KMS-11 (cell line): ENCODE data around the gene LIF.

Source experiments
- H2AFZ ChIP-seq: fragments of 200-600 bp; sonication (generic); 2 replicates; pipeline ENCODE4 v1.6.1; 2016; ENCODE audit warnings: antibody characterized with exemption, mixed run types, low read depth
- H3K27ac ChIP-seq: fragments of 200-600 bp; sonication (generic); 2 replicates; pipeline ENCODE4 v1.6.1; 2016; ENCODE audit warnings: mild to moderate bottlenecking, mixed run types
- H3K27me3 ChIP-seq: fragments of 200-600 bp; sonication (generic); 2 replicates; pipeline ENCODE4 v1.6.1; 2017; ENCODE audit warnings: mild to moderate bottlenecking, low read depth, mixed run types, moderate library complexity; ENCODE audit not compliant: insufficient read depth
- H3K36me3 ChIP-seq: fragments of 200-600 bp; sonication (generic); 2 replicates; pipeline ENCODE4 v1.6.1; 2017; ENCODE audit warnings: mild to moderate bottlenecking, mixed run types; ENCODE audit not compliant: insufficient read depth
- H3K4me1 ChIP-seq: fragments of 200-600 bp; sonication (generic); 2 replicates; pipeline ENCODE4 v1.6.1; 2016; ENCODE audit warnings: mild to moderate bottlenecking, low read depth, mixed run types; ENCODE audit not compliant: poor library complexity, severe bottlenecking
- H3K4me2 ChIP-seq: fragments of 200-600 bp; sonication (generic); 2 replicates; pipeline ENCODE4 v1.7.0; 2016; ENCODE audit warnings: mild to moderate bottlenecking, mixed run types
- H3K4me3 ChIP-seq: fragments of 200-600 bp; sonication (generic); IDR thresholded peaks from 2 replicates; pipeline ENCODE4 v1.6.1; 2017; ENCODE audit warnings: low read depth, low read length, mixed read lengths; ENCODE audit not compliant: insufficient read depth
- H3K79me2 ChIP-seq: fragments of 200-600 bp; sonication (generic); 2 replicates; pipeline ENCODE4 v1.6.1; 2016; ENCODE audit warnings: low read depth, mixed run types; ENCODE audit not compliant: insufficient read depth
- H3K9ac ChIP-seq: fragments of 200-600 bp; sonication (generic); 2 replicates; pipeline ENCODE4 v1.6.1; 2016; ENCODE audit warnings: mild to moderate bottlenecking, mixed run types
- H4K20me1 ChIP-seq: fragments of 200-600 bp; sonication (generic); 2 replicates; pipeline ENCODE4 v1.6.1; 2016; ENCODE audit warnings: mild to moderate bottlenecking, mixed run types; ENCODE audit not compliant: insufficient read depth
- TF ChIP-seq, protein P1 (sequence below): fragments of 200-600 bp; sonication (generic); conservative IDR thresholded peaks from 2 replicates; pipeline ENCODE4 v1.6.1; 2017; ENCODE audit warnings: low read depth, mild to moderate bottlenecking, antibody characterized with exemption, low read length, moderate library complexity, mixed read lengths

The LIF gene

DNA sequence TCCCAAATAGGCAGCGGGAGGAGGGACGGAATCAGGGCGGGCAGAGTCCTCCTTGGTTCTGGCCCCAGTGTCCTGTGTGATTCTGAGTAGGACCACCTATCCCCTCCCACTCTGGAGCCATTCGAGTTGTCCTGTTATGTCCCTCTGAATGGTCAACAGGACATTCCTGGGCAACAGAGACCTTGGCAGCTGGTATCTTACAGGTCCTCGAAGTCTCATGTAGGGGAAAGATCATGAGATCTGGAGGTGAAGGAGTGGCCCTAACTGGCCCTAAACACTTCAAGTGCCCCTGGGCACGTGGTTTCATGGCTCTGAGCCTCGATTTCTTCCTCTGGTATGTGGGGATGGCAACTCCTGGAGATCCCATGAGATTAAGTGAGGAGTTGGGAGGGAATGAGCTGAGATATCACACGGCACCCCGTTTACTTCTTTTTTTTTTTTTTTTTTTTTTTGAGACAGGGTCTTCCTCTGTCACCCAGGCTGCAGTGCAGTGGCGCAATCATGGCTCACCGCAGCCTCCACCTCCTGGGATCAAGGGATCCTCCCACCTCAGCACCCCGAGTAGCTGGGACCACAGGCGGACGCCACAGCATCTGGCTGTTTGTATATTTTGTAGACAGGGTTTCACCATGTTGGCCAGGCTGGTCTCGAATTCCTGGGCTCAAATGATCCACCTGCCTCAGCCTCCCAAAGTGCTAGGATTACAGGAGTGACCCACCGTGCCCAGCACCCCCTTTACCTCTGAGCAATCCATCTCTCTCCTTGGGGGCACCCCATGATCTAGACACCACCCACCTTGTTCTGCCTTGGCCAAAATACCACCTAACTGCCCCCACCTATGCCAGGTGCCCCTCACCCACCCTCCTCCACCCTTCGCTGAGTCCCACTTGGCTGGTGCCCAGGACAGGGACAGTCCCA is 6.8 kb downstream of the LIF start:
- Histone ChIP-seq H2AFZ (no peak overlapping the region), H3K27me3 (peaks cover 11% of the 10 kb centered on the region; the same call in 1 of the 2 replicates), H3K4me3 (no peak overlapping the region), H3K79me2 (no peaks in the 10 kb centered on the region), H3K4me1 (no peaks in the 10 kb centered on the region), H3K9ac (no peak overlapping the region), H3K36me3 (no peaks in the 10 kb centered on the region), H4K20me1 (no peaks in the 10 kb centered on the region), H3K4me2 (no peak overlapping the region), H3K27ac (no peak overlapping the region)
- TF ChIP-seq, protein P1, sequence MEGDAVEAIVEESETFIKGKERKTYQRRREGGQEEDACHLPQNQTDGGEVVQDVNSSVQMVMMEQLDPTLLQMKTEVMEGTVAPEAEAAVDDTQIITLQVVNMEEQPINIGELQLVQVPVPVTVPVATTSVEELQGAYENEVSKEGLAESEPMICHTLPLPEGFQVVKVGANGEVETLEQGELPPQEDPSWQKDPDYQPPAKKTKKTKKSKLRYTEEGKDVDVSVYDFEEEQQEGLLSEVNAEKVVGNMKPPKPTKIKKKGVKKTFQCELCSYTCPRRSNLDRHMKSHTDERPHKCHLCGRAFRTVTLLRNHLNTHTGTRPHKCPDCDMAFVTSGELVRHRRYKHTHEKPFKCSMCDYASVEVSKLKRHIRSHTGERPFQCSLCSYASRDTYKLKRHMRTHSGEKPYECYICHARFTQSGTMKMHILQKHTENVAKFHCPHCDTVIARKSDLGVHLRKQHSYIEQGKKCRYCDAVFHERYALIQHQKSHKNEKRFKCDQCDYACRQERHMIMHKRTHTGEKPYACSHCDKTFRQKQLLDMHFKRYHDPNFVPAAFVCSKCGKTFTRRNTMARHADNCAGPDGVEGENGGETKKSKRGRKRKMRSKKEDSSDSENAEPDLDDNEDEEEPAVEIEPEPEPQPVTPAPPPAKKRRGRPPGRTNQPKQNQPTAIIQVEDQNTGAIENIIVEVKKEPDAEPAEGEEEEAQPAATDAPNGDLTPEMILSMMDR: no peak

DNA sequence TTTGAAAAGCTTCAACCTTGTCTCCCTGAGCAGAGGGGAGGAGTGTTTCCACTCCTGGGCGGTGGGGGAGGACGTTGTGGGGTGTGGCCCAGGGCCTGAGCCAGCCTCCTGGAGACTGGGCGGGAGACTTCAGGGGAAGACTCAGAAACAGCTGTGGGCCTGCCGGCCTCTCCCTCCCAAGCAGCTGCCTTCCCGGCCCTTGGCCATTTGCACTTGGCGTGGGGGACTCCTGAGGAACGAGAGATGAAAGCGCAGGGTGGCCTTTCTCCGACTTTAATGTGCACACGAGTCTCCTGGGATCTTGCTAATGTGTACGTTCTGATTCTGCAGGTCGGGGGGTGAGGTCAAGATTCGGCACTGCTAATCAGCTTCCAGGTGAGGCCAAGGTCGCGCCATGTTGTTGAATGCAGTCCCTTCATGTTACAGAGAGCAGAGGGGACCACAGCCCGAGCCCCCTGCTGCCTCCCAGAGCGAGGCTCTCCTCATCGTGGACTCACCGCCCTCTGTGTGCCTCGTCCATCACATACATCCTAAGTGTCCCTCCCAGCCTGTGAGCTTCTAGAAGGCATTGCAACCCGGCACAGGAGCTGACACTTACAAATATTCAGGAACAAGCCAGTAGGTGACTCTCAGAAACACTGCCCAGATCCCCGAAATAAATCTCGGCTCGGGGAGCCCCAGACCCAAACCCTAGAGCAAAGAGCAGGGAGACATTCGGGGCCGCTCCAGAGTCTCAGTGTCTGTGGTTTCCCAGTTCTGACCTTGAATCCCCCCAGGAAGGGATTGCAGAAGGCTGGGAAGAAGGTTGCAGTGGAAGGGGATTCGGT is 7.7 kb downstream of the LIF start:
- no peak overlapping the region for H3K27ac ChIP-seq
- no peaks in the 10 kb centered on the region for H4K20me1 ChIP-seq
- H3K4me2 ChIP-seq: no peak overlapping the region
- H3K4me3 ChIP-seq: no peak overlapping the region
- no peaks in the 10 kb centered on the region for H3K4me1 ChIP-seq
- TF ChIP-seq, protein P1: no peak
- peaks cover 14% of the 10 kb centered on the region; the same call in 1 of the 2 replicates for H3K27me3 ChIP-seq
- no peak overlapping the region for H3K9ac ChIP-seq
- H3K79me2 ChIP-seq: no peaks in the 10 kb centered on the region
- H3K36me3 ChIP-seq: no peaks in the 10 kb centered on the region
- no peak overlapping the region for H2AFZ ChIP-seq

DNA sequence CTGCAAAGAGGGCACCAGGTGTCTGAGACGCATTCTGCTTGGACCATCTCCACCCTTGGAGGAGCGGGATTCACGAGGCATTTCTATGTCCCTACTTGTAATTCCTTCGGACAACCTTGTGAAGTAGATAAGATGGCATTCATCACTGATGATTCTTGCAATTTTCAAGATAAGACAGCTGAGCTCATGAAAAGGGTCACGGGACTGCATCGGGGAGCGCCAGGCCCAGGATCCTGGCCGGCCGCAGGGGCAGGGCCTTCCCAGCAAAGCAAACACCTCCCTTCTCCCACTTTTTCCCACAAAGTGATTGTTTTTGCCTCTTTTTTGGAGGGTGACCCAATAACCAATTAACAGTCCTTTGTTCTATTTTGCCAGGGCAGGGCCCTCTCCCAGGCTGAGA is 8.4 kb downstream of the LIF start:
- no peak overlapping the region for H3K9ac ChIP-seq
- no peaks in the 10 kb centered on the region for H3K79me2 ChIP-seq
- H4K20me1 ChIP-seq: no peaks in the 10 kb centered on the region
- no peaks in the 10 kb centered on the region for H3K36me3 ChIP-seq
- H3K27ac ChIP-seq: no peak overlapping the region
- TF ChIP-seq, protein P1: no peak
- no peak overlapping the region for H2AFZ ChIP-seq
- H3K4me3 ChIP-seq: no peak overlapping the region
- H3K4me1 ChIP-seq: no peaks in the 10 kb centered on the region
- no peak overlapping the region for H3K4me2 ChIP-seq
- H3K27me3 ChIP-seq: peaks cover 15% of the 10 kb centered on the region; the same call in 1 of the 2 replicates

DNA sequence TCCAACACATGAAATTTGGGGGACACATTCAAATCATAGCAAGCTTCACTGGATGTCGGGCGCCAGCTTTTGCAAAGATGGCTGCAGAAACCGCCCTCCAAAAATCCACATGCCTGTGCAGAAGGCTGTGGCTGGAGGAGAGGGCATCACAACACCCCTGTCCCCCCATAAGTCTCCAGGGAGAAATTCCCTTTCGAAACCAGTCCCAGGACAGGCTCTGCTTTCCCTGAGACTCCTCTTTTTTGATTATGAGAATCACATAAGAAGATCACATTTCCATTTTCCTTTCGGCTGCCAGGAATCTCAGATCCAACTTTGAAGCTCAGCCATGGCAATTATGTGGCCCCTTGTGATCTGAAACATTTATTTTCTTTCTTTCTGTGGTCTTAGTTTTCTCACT is 9.7 kb downstream of the LIF start:
- Histone ChIP-seq H3K4me3 (no peak overlapping the region), H3K4me2 (no peak overlapping the region), H3K79me2 (no peaks in the 10 kb centered on the region), H3K27me3 (peaks cover 15% of the 10 kb centered on the region), H3K9ac (no peak overlapping the region), H4K20me1 (no peaks in the 10 kb centered on the region), H3K27ac (no peak overlapping the region), H3K4me1 (no peaks in the 10 kb centered on the region), H3K36me3 (no peaks in the 10 kb centered on the region), H2AFZ (no peak overlapping the region)
- TF ChIP-seq, protein P1: no peak
